Head of caudate nucleus (tissue), 42 donors: ENCODE data around the gene ETNK2.
A peak's percentile ranks its signal among the peaks of the same experiment; 100 is the strongest.
"Not testable (repeated sequence)": the region's sequence is repeated elsewhere in the genome, so short reads cannot be mapped to it uniquely, and the experiment has no call there.

Experiments used
- DNase-seq, 42 donors: peaks; one replicate each; pipeline versions ENCODE4 v3.0.0 to v3.0.0-alpha.2; 2020 to 2021; ENCODE audit warnings: mixed read lengths in 7 of 42
- intact Hi-C: fragments of 100-400 bp; cut with DNase I; formaldehyde crosslinking; loops from one replicate; pipeline ENCODE4 v1.15.0; 2022

Gene ETNK2

GRCh38 chr1:204110894-204111633 is 40.8 kb downstream of the ETNK2 start:
- intact Hi-C loops: no loop called here
- no peak for DNase-seq

- DNase-seq: peak in 2 of 42 donors; percentile 42 to 54
- intact Hi-C loops: no loop called here
These were observed 43.3 kb downstream of the ETNK2 start for GRCh38 chr1:204108312-204109141.

DNA sequence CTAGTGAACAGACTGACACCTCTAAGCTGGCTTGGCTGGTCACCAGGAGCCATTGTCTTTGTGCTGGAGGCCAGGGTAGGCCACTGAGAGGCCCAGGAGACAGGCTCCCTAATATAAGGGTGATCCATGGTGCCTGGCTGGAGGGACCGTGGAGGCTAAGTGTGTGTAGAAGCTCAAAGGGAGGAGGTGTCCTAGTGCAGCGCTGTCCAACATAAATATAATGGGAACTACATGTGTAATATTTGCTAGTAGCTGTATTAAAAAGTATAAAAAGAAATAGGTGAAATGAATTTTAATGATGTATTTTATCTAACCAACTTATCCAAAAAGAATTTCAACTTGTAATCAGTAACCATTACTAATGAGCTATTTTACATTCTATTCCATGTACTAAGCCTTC is 44.0 kb downstream of the ETNK2 start:
- intact Hi-C loops: no loop called here
- DNase-seq: no peak

- no peak for DNase-seq
- intact Hi-C loops: no loop called here
These were observed 45.0 kb downstream of the ETNK2 start for GRCh38 chr1:204106825-204107224.

GRCh38 chr1:204105131-204105515 is 46.7 kb downstream of the ETNK2 start:
- intact Hi-C loops: no loop called here
- no peak for DNase-seq

DNA sequence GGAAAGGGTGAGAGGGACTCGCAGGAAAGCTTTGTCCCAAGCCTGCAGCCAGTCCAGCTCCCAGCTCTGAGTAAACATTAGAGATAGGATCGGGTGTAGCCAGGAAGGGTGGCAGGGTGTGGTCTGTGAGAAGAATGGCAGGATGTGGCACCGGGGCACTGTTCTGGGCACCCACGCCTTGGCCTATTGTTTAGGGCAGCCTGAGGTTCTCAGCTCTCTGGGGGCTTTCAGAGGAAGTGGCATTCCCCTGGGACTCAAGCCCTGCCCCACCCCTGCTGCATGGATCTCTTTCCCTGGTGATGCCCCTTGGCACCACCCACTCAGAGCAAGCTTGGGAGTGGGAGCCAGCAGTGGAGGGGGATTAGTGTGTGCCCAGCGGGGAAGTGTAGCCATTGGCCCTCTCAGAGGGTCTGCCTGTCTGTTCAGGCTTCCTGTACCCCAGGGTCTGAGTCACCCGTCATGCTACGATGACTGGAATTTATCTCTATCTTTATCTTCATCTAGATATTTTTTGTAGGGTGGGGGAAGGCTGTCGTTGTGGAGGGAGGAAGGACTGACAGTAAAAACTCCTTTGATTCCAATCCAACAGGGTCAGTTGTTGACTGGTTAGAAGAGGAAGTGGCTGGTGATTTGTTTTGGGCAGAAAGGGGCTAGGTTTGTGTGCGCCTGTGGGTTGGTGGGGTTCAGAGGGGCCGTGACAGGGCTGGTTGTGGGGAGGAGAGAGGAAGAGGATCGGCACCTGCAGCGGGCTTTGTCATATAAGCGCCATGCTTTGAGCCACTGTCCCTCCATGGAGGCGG is 47.3 kb downstream of the ETNK2 start:
- DNase-seq: no peak
- intact Hi-C loops: no loop called here

DNA sequence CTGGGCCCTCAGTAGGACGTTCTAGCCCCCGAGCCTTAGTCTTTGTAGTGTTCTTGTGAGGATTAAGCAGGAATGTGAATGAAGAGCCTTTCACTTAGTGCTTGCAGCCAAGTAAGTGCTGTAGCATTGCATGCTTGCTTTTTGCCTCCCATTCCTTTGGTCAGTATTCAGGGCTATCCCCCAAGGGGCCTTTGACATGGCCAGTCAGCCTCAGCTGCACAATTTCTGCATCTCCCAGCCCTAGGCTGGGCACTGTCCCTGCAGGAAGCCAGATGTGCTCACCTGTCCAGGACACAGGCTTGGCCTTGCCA is 48.5 kb downstream of the ETNK2 start:
- intact Hi-C loops: no loop called here
- no peak for DNase-seq

DNA sequence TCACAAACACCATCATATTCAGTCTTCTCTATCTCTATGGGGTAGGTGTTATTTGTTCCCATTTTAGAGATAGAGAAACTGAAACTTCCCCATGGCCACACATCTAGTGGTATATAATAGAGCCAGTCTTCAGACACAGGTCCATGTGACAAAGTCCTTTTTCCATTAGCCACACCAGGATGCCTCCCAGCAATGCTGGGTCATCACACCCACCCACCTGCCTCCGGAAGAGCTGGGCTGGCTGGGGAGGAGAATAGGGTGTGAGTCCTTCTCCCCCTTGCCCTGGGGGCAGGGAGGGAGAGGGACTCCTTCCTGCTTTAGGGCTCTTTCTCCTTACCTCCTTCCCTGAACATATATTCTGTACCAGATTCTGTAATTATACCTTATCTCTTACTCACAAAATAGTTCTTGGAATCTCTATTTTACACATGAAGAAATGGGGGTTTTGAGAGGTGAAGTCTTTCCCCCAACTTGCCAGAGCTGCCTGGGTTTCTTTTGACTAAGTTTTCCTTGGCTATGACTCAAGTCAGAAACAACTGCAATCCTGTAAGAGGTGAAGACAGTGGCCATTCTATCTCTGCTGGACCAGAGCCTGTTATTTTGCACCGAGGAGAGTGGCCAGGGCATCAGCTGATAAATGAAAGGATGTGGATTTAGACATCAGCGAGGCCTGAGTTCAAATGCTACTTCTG is 49.0 kb downstream of the ETNK2 start:
- DNase-seq: no peak
- intact Hi-C loops: no loop called here

DNA sequence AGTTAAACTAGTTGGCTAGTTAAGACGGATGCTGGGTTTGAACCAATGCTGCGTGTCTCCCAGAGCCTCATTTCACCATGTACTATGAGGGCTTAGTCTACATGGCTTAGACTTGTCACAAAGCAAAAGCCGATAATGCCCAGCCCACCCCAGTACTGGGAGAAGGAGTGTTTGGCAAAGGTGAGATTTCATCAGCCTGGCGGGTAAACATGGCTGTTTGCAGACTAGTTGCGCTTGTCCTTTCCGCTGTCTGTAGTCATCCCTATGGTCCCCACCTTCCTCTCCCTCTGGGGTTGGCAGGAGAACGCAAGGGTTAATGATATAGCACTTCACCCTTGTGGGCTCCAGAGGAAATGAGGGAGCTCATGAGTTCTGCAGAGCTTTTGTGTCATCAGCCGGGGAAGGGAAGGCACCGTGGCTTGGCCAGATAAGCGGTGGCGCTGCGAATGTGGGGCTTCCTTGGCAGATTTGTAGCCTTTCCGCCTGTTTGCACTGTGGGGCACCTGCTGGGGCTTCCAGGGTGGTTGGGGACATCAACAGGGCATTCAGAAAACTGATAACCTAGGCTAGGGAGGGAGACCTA is 49.7 kb downstream of the ETNK2 start:
- DNase-seq: no peak
- intact Hi-C loops: no loop called here

GRCh38 chr1:204099754-204100153 is 52.1 kb downstream of the ETNK2 start:
- intact Hi-C loops, DNase-seq: not testable (repeated sequence)

DNA sequence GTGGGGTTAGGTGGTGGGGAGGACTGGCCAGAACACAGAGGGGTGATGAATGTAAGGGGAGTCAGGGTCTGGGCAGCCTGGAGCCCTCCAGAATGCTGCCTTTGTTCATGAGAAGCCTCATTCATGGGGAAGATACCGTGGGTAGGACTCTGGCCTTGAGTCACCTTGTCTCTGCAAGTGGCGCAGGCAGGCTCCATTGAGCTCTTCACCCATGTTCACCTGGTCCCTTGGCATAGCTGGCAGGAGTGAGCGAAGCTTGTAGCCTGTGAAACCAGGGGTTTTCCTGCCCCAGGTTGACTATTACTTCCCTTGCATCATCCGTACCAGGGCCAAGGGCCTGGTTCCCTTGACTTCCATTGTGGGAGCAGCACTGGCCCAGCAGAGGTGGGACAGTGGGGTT is 53.2 kb downstream of the ETNK2 start:
- DNase-seq: no peak
- intact Hi-C loops: no loop called here

DNA sequence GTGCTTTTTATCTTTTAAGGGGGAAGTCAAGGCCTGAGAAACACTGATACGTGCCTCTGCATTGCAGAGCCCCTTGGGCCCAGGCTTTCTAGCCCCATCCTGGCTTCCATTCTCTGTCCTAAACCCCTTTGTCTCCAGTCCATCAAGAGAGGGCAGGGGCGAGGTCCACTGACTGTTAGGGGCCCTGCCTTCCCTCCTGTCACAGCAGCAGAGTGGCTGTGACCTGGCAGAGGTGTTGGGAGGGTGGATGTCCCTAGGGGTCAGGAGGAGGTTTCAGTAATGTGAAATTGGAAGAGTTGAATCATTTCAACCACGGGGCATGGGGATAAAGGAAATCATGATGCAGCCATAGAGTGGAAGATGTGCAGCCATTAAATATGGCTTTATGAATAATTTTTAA is 54.9 kb downstream of the ETNK2 start:
- intact Hi-C loops: no loop called here
- no peak for DNase-seq

DNA sequence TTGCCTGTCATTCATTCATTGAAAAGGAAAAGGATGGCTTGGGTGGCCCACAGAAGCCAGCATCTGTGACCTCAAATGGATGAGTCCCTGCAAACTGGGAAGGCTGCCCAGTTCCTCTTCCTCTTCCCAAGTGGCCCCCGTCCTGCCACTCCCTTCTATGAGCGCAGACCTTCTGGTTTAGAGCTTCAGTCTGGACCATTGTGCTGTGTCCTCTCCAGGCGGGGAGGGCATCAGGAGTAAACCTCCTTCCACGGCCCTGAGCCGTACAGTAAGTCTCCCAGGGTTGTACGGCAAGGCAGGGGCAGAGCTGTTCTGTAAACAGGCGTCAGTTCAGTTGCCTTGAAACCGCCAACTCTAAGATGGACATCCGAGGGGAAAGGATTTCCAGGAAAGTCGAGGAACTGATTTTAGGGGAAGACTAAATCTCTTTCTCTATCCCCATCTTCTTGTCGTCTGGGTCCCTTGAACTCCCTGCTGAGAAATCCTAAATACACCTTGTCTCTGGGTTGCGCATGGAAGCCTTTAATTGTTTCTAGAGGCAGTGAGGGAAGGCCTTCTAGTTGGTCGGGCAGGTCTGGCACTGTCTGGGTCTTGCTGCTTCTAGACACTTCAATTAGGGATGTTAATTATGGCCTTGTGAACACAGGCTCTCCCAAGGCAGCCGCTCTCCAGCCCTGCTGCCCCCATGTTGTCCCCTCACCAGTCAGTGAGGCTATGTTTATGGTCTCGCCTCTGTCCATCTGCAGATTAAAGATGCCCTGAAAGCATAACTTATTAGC is 56.8 kb downstream of the ETNK2 start:
- intact Hi-C loops: no loop called here
- peak in 4 of 42 donors; percentile 18 to 49 (median 43) for DNase-seq

GRCh38 chr1:204094313-204094729 is 57.5 kb downstream of the ETNK2 start:
- intact Hi-C loops: no loop called here
- DNase-seq: no peak

GRCh38 chr1:204093781-204094180 is 58.1 kb downstream of the ETNK2 start:
- intact Hi-C loops: no loop called here
- DNase-seq: no peak

DNA sequence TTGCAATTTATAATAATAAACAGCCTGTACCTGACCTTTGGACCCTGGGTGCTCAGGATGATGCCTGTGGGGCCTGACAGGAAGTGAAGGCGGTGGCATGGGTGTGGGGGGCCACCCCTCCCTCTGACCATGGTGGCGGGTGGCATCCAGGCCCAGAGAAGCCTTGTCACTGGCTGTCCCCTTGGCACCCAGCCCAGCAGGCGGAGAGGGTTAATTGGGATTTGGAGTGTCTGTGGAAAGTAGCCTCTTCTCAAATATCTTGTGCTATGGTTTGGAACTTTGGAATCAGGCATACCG is 58.5 kb downstream of the ETNK2 start:
- no peak for DNase-seq
- intact Hi-C loops: no loop called here

DNA sequence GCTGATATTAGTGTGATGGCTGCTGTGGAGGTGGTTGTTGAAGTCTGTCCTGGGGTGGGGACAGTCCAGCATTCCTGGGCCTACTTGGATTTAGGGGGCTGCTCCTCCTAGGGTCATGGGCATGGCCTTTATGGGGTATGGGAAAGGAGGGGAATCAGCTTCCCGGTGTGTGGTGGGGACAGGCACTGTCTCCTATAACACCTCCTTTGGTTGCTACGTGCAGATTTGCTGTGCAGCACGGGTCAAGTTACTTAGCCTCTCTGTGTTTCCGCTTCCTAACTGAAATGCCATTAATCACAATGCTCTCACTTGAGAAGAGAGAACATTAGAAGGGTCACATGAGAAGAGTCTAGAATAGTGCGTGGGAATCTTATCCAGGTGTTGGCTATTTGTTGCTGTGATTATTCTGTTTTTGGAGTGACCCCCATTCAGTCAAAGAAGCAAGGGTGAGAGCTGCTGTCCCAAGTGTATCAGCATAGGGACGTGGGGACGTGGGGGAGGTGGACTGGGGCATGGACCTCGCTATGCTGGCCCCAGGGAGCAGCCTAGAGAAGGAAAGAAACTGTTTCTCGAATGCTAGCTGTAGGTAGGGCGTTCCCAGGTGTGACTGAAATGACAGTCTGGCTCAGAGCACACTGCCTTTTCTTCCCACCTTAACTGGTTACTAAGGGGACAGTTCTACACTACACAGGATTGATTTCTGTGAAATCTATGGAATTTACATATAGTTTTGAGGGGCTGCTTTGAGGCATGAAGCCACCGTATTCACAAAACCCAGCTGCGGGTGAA is 59.0 kb downstream of the ETNK2 start:
- intact Hi-C loops: no loop called here
- DNase-seq: no peak

- DNase-seq: no peak
- intact Hi-C loops: no loop called here
These were observed 60.0 kb downstream of the ETNK2 start for GRCh38 chr1:204091787-204092312.
